Measurements from ENCODE around the gene MYO10. TPM values are rescaled to one million over a fixed set of nuclear protein-coding genes. Genes with fewer than 3 reads are reported as not detected.

MYO10 gene
- total and polyA plus RNA-seq, 2 of the 8 experiments (the other 6 are each of a cell fraction or from before 2014, with no cell fraction given): 21.5 to 107 TPM

GRCh38 chr5:16774806-16775205 lies 161.3 kb downstream of the MYO10 start:
- CTCF ChIA-PET (ENCODE audit: partially characterized antibody): interaction anchor here (1.8 to 2.7 kb wide), 4 partner anchors 37 to 429 kb away, joined by 5 to 7 read pairs (median 6); no protein-coding TSS in a partner anchor
- no peak overlapping the region for H4K8ac ChIP-seq (ENCODE audit: extremely low read depth, insufficient read depth, low read length)
- H4K20me1 ChIP-seq (replicated peaks in 1 of 2; ENCODE audit: control insufficient read depth in 1 of 2, insufficient read depth in 2 of 2, low read length in 2 of 2): no peaks in the 10 kb centered on the region
- DNase-seq (ENCODE audit: low read depth in 1 of 2, low spot score in 2 of 2) (no peak), FAIRE-seq (no peak)
- no peak overlapping the region for H3K9ac ChIP-seq (replicated peaks in 1 of 4; ENCODE audit: extremely low read depth in 1 of 4, low read depth in 3 of 4, low read length in 3 of 4)
- no peak overlapping the region for H3K27ac ChIP-seq (ENCODE audit: low read depth, low read length)
- peaks cover 0 to 6% (median 0%) of the 10 kb centered on the region in 4 experiments; a peak in 1 of 8 replicates for H3K36me3 ChIP-seq (ENCODE audit: control insufficient read depth in 2 of 4, insufficient read depth in 4 of 4, low read length in 3 of 4)
- WGBS, 2 experiments (ENCODE audit: extremely low coverage in 1 of 2, insufficient coverage in 1 of 2, insufficient read length in 1 of 2, insufficient replicate concordance in 2 of 2, low coverage in 1 of 2, low lambda C conversion rate in 2 of 2, missing lambda C conversion rate in 1 of 2): 93% methylated on average over 4 of the region's 4 CpGs; no CpG with 5 or more reads in 1 of the 2 experiments
- no peak overlapping the region for H2BK12ac ChIP-seq (ENCODE audit: low read depth, low read length)
- H3K23ac ChIP-seq (ENCODE audit: insufficient read length): no peak overlapping the region
- H3K14ac ChIP-seq (ENCODE audit: insufficient read length): no peak overlapping the region
- H3K4me2 ChIP-seq (ENCODE audit: insufficient read depth in 1 of 2, low read depth in 2 of 2, low read length in 2 of 2): no peak overlapping the region
- no peak overlapping the region for H2AFZ ChIP-seq (ENCODE audit: low read length)
- no peaks in the 10 kb centered on the region for H3K79me1 ChIP-seq (ENCODE audit: low read depth, low read length)
- peaks cover 0 to 9% (median 3%) of the 10 kb centered on the region in 4 experiments; a peak in 2 of 7 replicates for H3K4me1 ChIP-seq (replicated peaks in 1 of 4; ENCODE audit: control insufficient read depth in 3 of 4, insufficient read depth in 4 of 4, low read length in 3 of 4)
- H3K4me3 ChIP-seq (ENCODE audit: extremely low read depth in 1 of 4, insufficient read depth in 2 of 4, low read depth in 3 of 4, low read length in 4 of 4): no peak overlapping the region
- no peak overlapping the region for H2BK120ac ChIP-seq (replicated peaks; ENCODE audit: low read depth, low read length)
- H3K23me2 ChIP-seq (ENCODE audit: low read depth, low read length): no peaks in the 10 kb centered on the region
- H3K56ac ChIP-seq (replicated peaks; ENCODE audit: insufficient read length, low read depth, low read length): no peak overlapping the region
- no peak overlapping the region for H2BK15ac ChIP-seq (ENCODE audit: low read length)
- H2BK20ac ChIP-seq (ENCODE audit: low read length): no peak overlapping the region
- H3K4ac ChIP-seq (replicated peaks; ENCODE audit: insufficient read length, low read depth, low read length): no peak overlapping the region
- no peak overlapping the region for H2BK5ac ChIP-seq (ENCODE audit: low read depth, low read length)
- H3K79me2 ChIP-seq (ENCODE audit: control insufficient read depth in 1 of 2, insufficient read depth in 2 of 2, low read length in 2 of 2): no peaks in the 10 kb centered on the region
- H4K5ac ChIP-seq (ENCODE audit: insufficient read length, low read depth, low read length): no peak overlapping the region
- H3K27me3 ChIP-seq (replicated peaks in 1 of 4; ENCODE audit: control insufficient read depth in 3 of 4, extremely low read depth in 1 of 4, insufficient read depth in 3 of 4, low read length in 3 of 4): no peaks in the 10 kb centered on the region
- H3K18ac ChIP-seq (ENCODE audit: extremely low read depth, low read length): no peak overlapping the region; the same call in 1 of the 2 replicates
- H3K9me3 ChIP-seq (ENCODE audit: insufficient read depth in 2 of 2, low read depth in 1 of 2, low read length in 1 of 2): no peaks in the 10 kb centered on the region
- H4K91ac ChIP-seq (replicated peaks; ENCODE audit: insufficient read length, low read length): no peak overlapping the region
- POLR2A ChIA-PET (ENCODE audit: partially characterized antibody): no interaction called here
- H2AK5ac ChIP-seq (ENCODE audit: low read depth, low read length): no peak overlapping the region
- TF ChIP-seq NANOG (IDR thresholded peaks at IDR 0.05; ENCODE audit: insufficient read depth, low read depth, low read length, poor library complexity, severe bottlenecking) (no peak), ATF2 (IDR thresholded peaks at IDR 0.05; ENCODE audit: low read length) (no peak), SP4 (IDR thresholded peaks at IDR 0.05; ENCODE audit: low read length) (no peak), FOSL1 (IDR thresholded peaks at IDR 0.05; ENCODE audit: insufficient read depth, low read depth, low read length) (no peak), YY1 (IDR thresholded peaks at IDR 0.05; ENCODE audit: low read depth, low read length) (no peak), CEBPB (IDR thresholded peaks at IDR 0.05; ENCODE audit: low read depth, low read length) (no peak), KDM1A (IDR thresholded peaks at IDR 0.05; ENCODE audit: borderline replicate concordance, low read length) (no peak), PHF8 (conservative IDR thresholded peaks at IDR 0.05; ENCODE audit: low read depth, low read length) (no peak), POU5F1 (IDR thresholded peaks at IDR 0.05; ENCODE audit: low read depth, low read length) (no peak), JUN (IDR thresholded peaks at IDR 0.05; ENCODE audit: low read depth, low read length) (no peak), KDM4A (IDR thresholded peaks at IDR 0.05; ENCODE audit: low read depth, low read length, severe bottlenecking) (no peak), CBX5 (IDR thresholded peaks at IDR 0.05; ENCODE audit: low read depth, low read length) (no peak), CHD2 (IDR thresholded peaks at IDR 0.05; ENCODE audit: low read length) (no peak)
